ENCODE results near the gene TMEM72.
"Not testable (repeated sequence)": the region's sequence is repeated elsewhere in the genome, so short reads cannot be mapped to it uniquely, and the experiment has no call there.

- TF ChIP-seq POLR2AphosphoS5 (IDR thresholded peaks at IDR 0.05; ENCODE audit: borderline replicate concordance, low read depth, low read length); EZH2 (IDR thresholded peaks at IDR 0.05); FOXP2 (optimal IDR thresholded peaks at IDR 0.05; ENCODE audit: control extremely low read depth, extremely low read length, insufficient read depth): not testable (repeated sequence)
These were observed 44.8 kb upstream of the TMEM72 start for GRCh38 chr10:44866367-44866766.
